Spleen (tissue), 11 donors: ENCODE results near the gene GREB1. TPM values are rescaled to one million over a fixed set of nuclear protein-coding genes. Genes with fewer than 3 reads are reported as not detected.

Experiments
- DNase-seq: peaks from one replicate; pipeline ENCODE4 v3.0.0-alpha.2; 2020
- H3K27ac ChIP-seq, 8 donors: fragments of 200-600 bp; sonication (generic) in 7 of 8; 1 replicate in 4 of 8; 2 replicates in 4 of 8; pipeline versions ENCODE4 v1.5.0 to v1.8.0; 2016 to 2021; ENCODE audit warnings: inconsistent platforms in 4 of 8, mild to moderate bottlenecking in 4 of 8, moderate library complexity in 1 of 8
- H3K27me3 ChIP-seq, 7 donors: fragments of 200-600 bp; sonication (generic) in 6 of 7; replicated peaks in 1 of 7; 1 replicate in 4 of 7; 2 replicates in 3 of 7; pipeline versions ENCODE4 v1.5.0 to v1.8.0; 2016 to 2021; ENCODE audit warnings: inconsistent platforms in 3 of 7, mild to moderate bottlenecking in 1 of 7
- H3K36me3 ChIP-seq, 6 donors: fragments of 200-600 bp; sonication (generic) in 5 of 6; 1 replicate in 4 of 6; 2 replicates in 2 of 6; pipeline versions ENCODE4 v1.5.0 to v1.8.0; 2016 to 2021; ENCODE audit warnings: inconsistent platforms in 2 of 6
- H3K4me1 ChIP-seq, 6 donors: fragments of 200-600 bp; sonication (generic) in 5 of 6; 1 replicate in 3 of 6; 2 replicates in 3 of 6; pipeline versions ENCODE4 v1.5.0 to v1.8.0; 2016 to 2021; ENCODE audit warnings: inconsistent platforms in 3 of 6
- H3K4me3 ChIP-seq, 8 donors: fragments of 200-600 bp; sonication (generic) in 7 of 8; 1 replicate in 4 of 8; 2 replicates in 4 of 8; pipeline versions ENCODE4 v1.5.0 to v1.8.0; 2016 to 2021; ENCODE audit warnings: inconsistent platforms in 4 of 8, mild to moderate bottlenecking in 4 of 8, moderate library complexity in 2 of 8
- H3K9me3 ChIP-seq, 8 donors: fragments of 200-600 bp; sonication (generic) in 7 of 8; 1 replicate in 4 of 8; 2 replicates in 4 of 8; pipeline versions ENCODE4 v1.5.0 to v1.8.0; 2016 to 2021; ENCODE audit warnings: inconsistent platforms in 4 of 8
- CTCF ChIP-seq, 11 experiments: fragments of 200-600 bp in 7 of 11; fragments of 450-650 bp in 4 of 11; sonication (generic) in 4 of 11; IDR thresholded peaks in 8 of 11; conservative IDR thresholded peaks in 3 of 11; 1 replicate in 7 of 11; 2 replicates in 4 of 11; pipeline versions ENCODE4 v1.4.0 to v1.8.0; 2016 to 2021; ENCODE audit warnings: antibody characterized with exemption in 11 of 11, inconsistent platforms in 4 of 11, mild to moderate bottlenecking in 1 of 11
- POLR2A ChIP-seq, 3 donors: fragments of 450-650 bp; IDR thresholded peaks; one replicate each; pipeline ENCODE4 v1.5.1; 2017; ENCODE audit warnings: antibody characterized with exemption in 3 of 3, mild to moderate bottlenecking in 1 of 3
- POLR2AphosphoS5 ChIP-seq, 3 donors: sonication (generic); formaldehyde crosslinking; IDR thresholded peaks; one replicate each; pipeline ENCODE4 v1.5.1; 2017; ENCODE audit warnings: antibody characterized with exemption in 3 of 3
- WGBS, 5 donors: extraction: QIAGEN DNeasy Blood & Tissue Kit in 3 of 5; methylation state at CpG; one replicate each; pipeline versions ENCODE4 v1.1.5 to v1.1.7; 2013 to 2018; 5-methylcytosine and 5-hydroxymethylcytosine counted together
- intact Hi-C: fragments of 100-400 bp; cut with DNase I; formaldehyde crosslinking; loops from one replicate; pipeline ENCODE4 v1.15.0; 2023; ENCODE audit warnings: low total_unique reads
- polyA plus RNA-seq, 3 donors: library from polyadenylated mRNA; stranded (reverse); fragments of 200-250 nt; gene quantifications; one replicate each; pipeline ENCODE4 v1.2.1, GENCODE V29; 2013
- total RNA-seq, 7 donors: library from RNA; depleted of rRNA in 3 of 7; stranded (reverse); fragments of >200 nt in 3 of 7; fragmentation: NEBNext Ultra II Directional in 4 of 7; extraction: Animal tissue kit (Norgen Biotek cat#: 25700) in 4 of 7; gene quantifications; one replicate each; pipeline versions ENCODE4 v1.1.0 to v1.2.1, GENCODE V29; 2016 to 2021
- donor health status: healthy with polysubstance abuse.
- donor health status: DM: no; HTN: no; CAD: no; lungs with moderate emphysema.
- donor health status: DM: no; HTN: no; CAD: no.
- donor health status: Bipolar disorder and iron deficiency.
- donor health status: healthy.
- donor health status: DM: no; HTN: no; CAD: no.
- donor health status: DM: yes; HTN: yes; CAD: no.

Gene GREB1
- total and polyA plus RNA-seq, 10 donors, result 0.06 to 1.6 (median 0.51) TPM; not detected in 1

- WGBS, 5 donors, result 89 to 93% (median 93%) methylated on average over 7 of the region's 7 CpGs
- intact Hi-C loops, result loop anchor here (10.0 kb wide), 1 partner anchor 450 kb away; a partner anchor contains a TSS
- no peaks in the 10 kb centered on the region for H3K36me3 ChIP-seq
These were observed 51.2 kb downstream of the GREB1 start for GRCh38 chr2:11585071-11585470.

GRCh38 chr2:11588228-11589110 lies 54.6 kb downstream of the GREB1 start:
- no peaks in the 10 kb centered on the region for H3K4me1 ChIP-seq
- peak; percentile 50 for DNase-seq
- no peaks in the 10 kb centered on the region for H3K9me3 ChIP-seq
- WGBS, 5 donors, result 81 to 90% (median 85%) methylated on average over 17 to 21 of the region's 21 CpGs
- no peak for TF ChIP-seq CTCF (IDR thresholded peaks at IDR 0.05 in 8 of 11, conservative IDR thresholded peaks at IDR 0.05 in 3 of 11)
- no peak for TF ChIP-seq POLR2AphosphoS5 (IDR thresholded peaks at IDR 0.05)
- no peak for TF ChIP-seq POLR2A (IDR thresholded peaks at IDR 0.05)
- H3K36me3 ChIP-seq, result no peaks in the 10 kb centered on the region
- peaks cover 0 to 25% (median 0%) of the 10 kb centered on the region in 7 donors for H3K27me3 ChIP-seq
- H3K4me3 ChIP-seq, result no peak overlapping the region
- H3K27ac ChIP-seq, result no peak overlapping the region
- intact Hi-C loops, result loop anchor here (10.0 kb wide), 1 partner anchor 454 kb away; a partner anchor contains a TSS

More at GRCh38 chr2:11585071-11585470, 51.2 kb downstream of the GREB1 start:
- Histone ChIP-seq H3K27me3 (peaks cover 0 to 36% (median 0%) of the 10 kb centered on the region in 7 donors), H3K9me3 (no peaks in the 10 kb centered on the region), H3K4me1 (no peaks in the 10 kb centered on the region), H3K4me3 (no peak overlapping the region), H3K27ac (no peak overlapping the region)
- TF ChIP-seq CTCF (IDR thresholded peaks at IDR 0.05 in 8 of 11, conservative IDR thresholded peaks at IDR 0.05 in 3 of 11) (no peak), POLR2AphosphoS5 (IDR thresholded peaks at IDR 0.05) (no peak), POLR2A (IDR thresholded peaks at IDR 0.05) (no peak)
- DNase-seq, result peak; percentile 47

- Histone ChIP-seq H3K4me3 (no peak overlapping the region), H3K36me3 (no peaks in the 10 kb centered on the region), H3K27ac (no peak overlapping the region), H3K4me1 (no peaks in the 10 kb centered on the region), H3K27me3 (peaks cover 0 to 25% (median 0%) of the 10 kb centered on the region in 7 donors), H3K9me3 (no peaks in the 10 kb centered on the region)
- TF ChIP-seq POLR2AphosphoS5 (IDR thresholded peaks at IDR 0.05) (no peak), POLR2A (IDR thresholded peaks at IDR 0.05) (no peak), CTCF (IDR thresholded peaks at IDR 0.05 in 8 of 11, conservative IDR thresholded peaks at IDR 0.05 in 3 of 11) (no peak)
- DNase-seq, result peak; percentile 67
- intact Hi-C loops, result loop anchor here (10.0 kb wide), 1 partner anchor 455 kb away; a partner anchor contains a TSS
- WGBS, 5 donors, result 76 to 87% (median 79%) methylated on average over 12 of the region's 12 CpGs
These were observed 55.6 kb downstream of the GREB1 start for GRCh38 chr2:11589316-11589940.

GRCh38 chr2:11590193-11590592 lies 56.3 kb downstream of the GREB1 start:
- DNase-seq, result peak; percentile 72
- 91 to 94% (median 93%) methylated on average over 9 of the region's 9 CpGs for WGBS, 5 donors

More at GRCh38 chr2:11590193-11590592, 56.3 kb downstream of the GREB1 start:
- Histone ChIP-seq H3K27me3 (peaks cover 0 to 18% (median 0%) of the 10 kb centered on the region in 7 donors), H3K27ac (no peak overlapping the region), H3K9me3 (no peaks in the 10 kb centered on the region), H3K36me3 (no peaks in the 10 kb centered on the region), H3K4me3 (no peak overlapping the region), H3K4me1 (no peaks in the 10 kb centered on the region)
- TF ChIP-seq POLR2A (IDR thresholded peaks at IDR 0.05), result no peak
- intact Hi-C loops, result no loop called here
